Measurements from ENCODE around the gene PXDN.

The PXDN gene

GRCh38 chr2:1752751-1753150, 8.4 kb upstream of the PXDN start:
- DNase-seq (ENCODE audit: low read depth) = no peak
- no peak for TF ChIP-seq CTCF (IDR thresholded peaks at IDR 0.05; ENCODE audit: control insufficient read depth, insufficient read depth, low read depth, low read length, missing control alignments)
- no peak overlapping the region for H3K4me3 ChIP-seq (ENCODE audit: control insufficient read depth, low read depth, low read length)

- no peak overlapping the region for H3K4me3 ChIP-seq (ENCODE audit: control insufficient read depth, low read depth, low read length)
- no peak for DNase-seq (ENCODE audit: low read depth)
- no peak for TF ChIP-seq CTCF (IDR thresholded peaks at IDR 0.05; ENCODE audit: control insufficient read depth, insufficient read depth, low read depth, low read length, missing control alignments)
Observed at GRCh38 chr2:1751767-1752725, 7.7 kb upstream of the PXDN start.

GRCh38 chr2:1750933-1751766, 6.8 kb upstream of the PXDN start:
- H3K4me3 ChIP-seq (ENCODE audit: control insufficient read depth, low read depth, low read length) = no peak overlapping the region
- TF ChIP-seq CTCF (IDR thresholded peaks at IDR 0.05; ENCODE audit: control insufficient read depth, insufficient read depth, low read depth, low read length, missing control alignments) = peak; percentile 96
- DNase-seq (ENCODE audit: low read depth) = peak; percentile 47

DNA sequence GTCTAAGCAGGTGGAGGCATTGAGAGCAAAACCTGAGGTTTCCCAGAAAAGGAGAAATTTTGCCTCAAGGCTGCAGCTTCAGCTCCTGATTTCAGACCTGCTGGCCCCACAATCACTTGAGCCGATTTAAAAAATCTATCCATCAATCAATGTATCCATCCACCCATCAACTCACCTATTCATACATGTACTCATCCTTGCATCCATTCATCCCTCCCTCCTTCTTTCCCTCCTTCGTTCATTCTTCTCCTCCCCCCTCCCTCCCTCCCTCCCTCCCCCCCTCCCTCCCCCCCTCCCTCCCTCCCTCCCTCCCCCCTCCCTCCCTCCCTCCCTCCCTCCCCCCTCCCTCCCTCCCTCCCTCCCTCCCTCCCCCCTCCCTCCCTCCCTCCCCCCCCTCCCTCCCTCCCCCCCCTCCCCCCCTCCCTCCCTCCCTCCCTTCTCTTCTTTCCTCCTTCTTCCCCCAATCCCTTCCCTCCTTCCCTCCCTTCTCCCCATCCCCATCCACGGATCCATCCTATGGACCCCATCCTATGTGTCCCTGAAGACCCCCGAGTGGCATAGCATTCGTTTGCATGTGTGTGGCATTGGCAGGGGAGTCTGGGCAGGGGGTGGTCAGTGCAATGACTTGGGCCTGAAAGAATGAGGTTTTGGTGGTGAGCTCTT, 6.1 kb upstream of the PXDN start:
- DNase-seq (ENCODE audit: low read depth) = no peak
- no peak overlapping the region for H3K4me3 ChIP-seq (ENCODE audit: control insufficient read depth, low read depth, low read length)
- TF ChIP-seq CTCF (IDR thresholded peaks at IDR 0.05; ENCODE audit: control insufficient read depth, insufficient read depth, low read depth, low read length, missing control alignments) = no peak

DNA sequence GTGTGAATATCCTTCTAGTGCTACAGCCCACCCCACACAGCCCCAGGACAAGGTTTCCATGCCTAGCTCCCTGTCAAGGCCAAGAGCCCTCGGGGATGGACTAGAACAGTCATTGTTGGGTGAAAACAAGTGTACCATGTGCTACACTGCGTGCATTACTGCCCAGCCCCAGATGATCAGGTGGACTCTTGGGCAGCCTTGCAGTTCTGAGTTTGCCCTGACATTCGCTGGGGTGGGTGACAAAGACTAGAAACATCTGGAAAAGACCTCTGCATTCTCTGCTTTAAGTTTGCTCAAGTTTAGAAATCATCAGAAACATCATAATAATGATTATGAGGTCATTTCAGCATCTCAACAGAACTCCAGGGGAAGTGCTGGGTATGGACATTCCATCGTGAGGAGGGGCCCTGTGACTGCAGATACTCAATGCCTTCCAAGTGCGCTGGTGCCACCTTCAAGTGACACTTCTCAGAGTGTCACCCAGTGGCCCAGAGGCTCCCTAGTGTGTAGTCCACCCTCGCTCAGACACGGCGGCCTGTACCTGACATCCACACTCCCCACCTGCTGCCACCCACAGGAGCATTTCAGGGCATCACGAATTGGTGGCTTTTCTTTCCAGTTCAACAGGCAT, 5.3 kb upstream of the PXDN start:
- no peak for DNase-seq (ENCODE audit: low read depth)
- no peak overlapping the region for H3K4me3 ChIP-seq (ENCODE audit: control insufficient read depth, low read depth, low read length)
- TF ChIP-seq CTCF (IDR thresholded peaks at IDR 0.05; ENCODE audit: control insufficient read depth, insufficient read depth, low read depth, low read length, missing control alignments) = no peak
